ENCODE data around the gene AGR3. TPM values are rescaled to one million over a fixed set of nuclear protein-coding genes. Genes with fewer than 3 reads are reported as not detected.

AGR3 gene
- total and polyA plus RNA-seq, 2 experiments from 2014 or later = 51.0 to 74.3 TPM

- Histone ChIP-seq H2AFZ (no peak overlapping the region), H3K4me2 (no peak overlapping the region), H3K4me1 (ENCODE audit: insufficient read depth) (peaks cover 21% of the 10 kb centered on the region), H4K20me1 (ENCODE audit: insufficient read depth, poor library complexity, severe bottlenecking) (no peaks in the 10 kb centered on the region), H3K27me3 (no peaks in the 10 kb centered on the region), H3K36me3 (replicated peaks; ENCODE audit: insufficient read depth, low read depth) (no peaks in the 10 kb centered on the region), H3K9me3 (ENCODE audit: low read depth) (no peaks in the 10 kb centered on the region), H3K27ac (no peak overlapping the region), H3K4me3 (no peak overlapping the region), H3K79me2 (no peaks in the 10 kb centered on the region), H3K9me2 (replicated peaks; ENCODE audit: insufficient read depth) (no peaks in the 10 kb centered on the region)
- 87% methylated on average over 3 of the region's 3 CpGs for WGBS (ENCODE audit: low lambda C conversion rate, missing lambda C conversion rate)
- TF ChIP-seq EZH2 (IDR thresholded peaks at IDR 0.05; ENCODE audit: borderline replicate concordance) (no peak), EZH2phosphoT487 (IDR thresholded peaks at IDR 0.05; ENCODE audit: low read depth, severe bottlenecking, unreplicated experiment) (no peak), CTCF (IDR thresholded peaks at IDR 0.05; ENCODE audit: poor library complexity) (no peak)
- DNase-seq (ENCODE audit: low spot score) = no peak
These were observed 26.8 kb upstream of the AGR3 start for GRCh38 chr7:16908561-16908960.

- peak overlapping the region; percentile 54 for H3K27ac ChIP-seq
- WGBS (ENCODE audit: low lambda C conversion rate, missing lambda C conversion rate) = 25% methylated on average over 5 of the region's 5 CpGs
- no peak for TF ChIP-seq EZH2phosphoT487 (IDR thresholded peaks at IDR 0.05; ENCODE audit: low read depth, severe bottlenecking, unreplicated experiment)
- TF ChIP-seq CTCF (IDR thresholded peaks at IDR 0.05; ENCODE audit: poor library complexity) = no peak
- TF ChIP-seq EZH2 (IDR thresholded peaks at IDR 0.05; ENCODE audit: borderline replicate concordance) = no peak
- H3K79me2 ChIP-seq = no peaks in the 10 kb centered on the region
- no peak overlapping the region for H2AFZ ChIP-seq
- no peaks in the 10 kb centered on the region for H3K9me3 ChIP-seq (ENCODE audit: low read depth)
- no peaks in the 10 kb centered on the region for H4K20me1 ChIP-seq (ENCODE audit: insufficient read depth, poor library complexity, severe bottlenecking)
- H3K4me3 ChIP-seq = no peak overlapping the region
- peak; percentile 58 for DNase-seq (ENCODE audit: low spot score)
- H3K4me2 ChIP-seq = peak overlapping the region; percentile 59
- peaks cover 21% of the 10 kb centered on the region for H3K4me1 ChIP-seq (ENCODE audit: insufficient read depth)
- no peaks in the 10 kb centered on the region for H3K27me3 ChIP-seq
- H3K9me2 ChIP-seq (replicated peaks; ENCODE audit: insufficient read depth) = no peaks in the 10 kb centered on the region
- H3K36me3 ChIP-seq (replicated peaks; ENCODE audit: insufficient read depth, low read depth) = no peaks in the 10 kb centered on the region
These were observed 23.7 kb upstream of the AGR3 start for GRCh38 chr7:16905300-16906044.

- no peak for TF ChIP-seq EZH2phosphoT487 (IDR thresholded peaks at IDR 0.05; ENCODE audit: low read depth, severe bottlenecking, unreplicated experiment)
- no peak for TF ChIP-seq EZH2 (IDR thresholded peaks at IDR 0.05; ENCODE audit: borderline replicate concordance)
- no peak for TF ChIP-seq CTCF (IDR thresholded peaks at IDR 0.05; ENCODE audit: poor library complexity)
These were observed 22.3 kb upstream of the AGR3 start for GRCh38 chr7:16904076-16904475.

More at GRCh38 chr7:16904076-16904475, 22.3 kb upstream of the AGR3 start:
- Histone ChIP-seq H3K9me3 (ENCODE audit: low read depth) (no peaks in the 10 kb centered on the region), H3K4me3 (no peak overlapping the region), H3K4me2 (no peak overlapping the region), H3K27ac (peak overlapping the region; percentile 54), H3K4me1 (ENCODE audit: insufficient read depth) (peaks cover 21% of the 10 kb centered on the region), H3K36me3 (replicated peaks; ENCODE audit: insufficient read depth, low read depth) (no peaks in the 10 kb centered on the region), H4K20me1 (ENCODE audit: insufficient read depth, poor library complexity, severe bottlenecking) (no peaks in the 10 kb centered on the region), H2AFZ (no peak overlapping the region), H3K9me2 (replicated peaks; ENCODE audit: insufficient read depth) (no peaks in the 10 kb centered on the region), H3K79me2 (no peaks in the 10 kb centered on the region), H3K27me3 (no peaks in the 10 kb centered on the region)
- no peak for DNase-seq (ENCODE audit: low spot score)
- 57% methylated on average over 2 of the region's 2 CpGs for WGBS (ENCODE audit: low lambda C conversion rate, missing lambda C conversion rate)
